Astrocyte of the spinal cord (primary cell): Measurements from ENCODE around the gene MRPL55.
A peak's percentile ranks its signal among the peaks of the same experiment; 100 is the strongest.

Experiments used
- DNase-seq: peaks from one replicate; pipeline ENCODE4 v3.0.0; 2011; ENCODE audit warnings: low read depth, low spot score
- H3K4me3 ChIP-seq: 2 replicates; pipeline ENCODE4 v1.5.1; 2011; ENCODE audit warnings: low read depth, mild to moderate bottlenecking, low read length, moderate library complexity
- CTCF ChIP-seq: IDR thresholded peaks from 2 replicates; pipeline ENCODE4 v1.5.1; 2012; ENCODE audit warnings: low read depth, mild to moderate bottlenecking, low read length, inconsistent platforms
- in situ Hi-C: cut with HindIII; loops from 2 replicates; pipeline ENCODE4 v1.10.0; 2017; ENCODE audit warnings: low sequenced_read_pairs

Gene MRPL55

GRCh38 chr1:228085287-228085951 is 23.7 kb downstream of the MRPL55 start:
- H3K4me3 ChIP-seq: no peak overlapping the region
- in situ Hi-C loops: no loop called here
- TF ChIP-seq CTCF: no peak
- DNase-seq: peak; percentile 29

GRCh38 chr1:228084797-228085196 is 24.3 kb downstream of the MRPL55 start:
- in situ Hi-C loops: no loop called here
- TF ChIP-seq CTCF: no peak
- no peak for DNase-seq
- H3K4me3 ChIP-seq: peak overlapping the region; percentile 91

- DNase-seq: peak; percentile 56
- no peak for TF ChIP-seq CTCF
- peak overlapping the region; percentile 91 for H3K4me3 ChIP-seq
- in situ Hi-C loops: no loop called here
Measured at GRCh38 chr1:228084325-228084724, 24.8 kb downstream of the MRPL55 start.

GRCh38 chr1:228083871-228084278 is 25.2 kb downstream of the MRPL55 start:
- peak; percentile 8 for DNase-seq
- H3K4me3 ChIP-seq: peak overlapping the region; percentile 91
- in situ Hi-C loops: no loop called here
- no peak for TF ChIP-seq CTCF

GRCh38 chr1:228082918-228083870 is 25.9 kb downstream of the MRPL55 start:
- no peak for DNase-seq
- in situ Hi-C loops: no loop called here
- H3K4me3 ChIP-seq: peak overlapping the region; percentile 91
- no peak for TF ChIP-seq CTCF

GRCh38 chr1:228082214-228082917 is 26.7 kb downstream of the MRPL55 start, which contains the start of gene ARF1:
Gene ARF1 (plus strand): TSS chr1:228082708. CDS start chr1:228097115, 14,407 bp downstream.
- in situ Hi-C loops: no loop called here
- no peak for TF ChIP-seq CTCF
- H3K4me3 ChIP-seq: peak within 1 kb of the TSS; percentile 91
- peak; percentile 93 for DNase-seq
